H1 (cell line): Measurements from ENCODE around the gene NFATC1.

Experiments
- CEBPB ChIP-seq: IDR thresholded peaks from 2 replicates; pipeline ENCODE4 v1.6.1; 2012; ENCODE audit warnings: low read depth, low read length
- CTCF ChIP-seq, 3 experiments: IDR thresholded peaks; 1 replicate in 2 of 3; 2 replicates in 1 of 3; pipeline versions ENCODE4 v1.5.1 to v1.6.1; 2011; ENCODE audit warnings: low read length in 3 of 3, mild to moderate bottlenecking in 3 of 3, inconsistent platforms in 2 of 3, low read depth in 1 of 3, moderate library complexity in 1 of 3; ENCODE audit not compliant: insufficient read depth in 1 of 3; ENCODE audit errors: control extremely low read depth in 1 of 3
- EGR1 ChIP-seq: IDR thresholded peaks from 2 replicates; pipeline ENCODE4 v1.6.1; 2011; ENCODE audit warnings: low read depth, low read length, borderline replicate concordance
- EZH2 ChIP-seq: fragments of 200-600 bp; sonication (generic); IDR thresholded peaks from 2 replicates; pipeline ENCODE4 v1.7.1; 2012; ENCODE audit warnings: low read depth, mild to moderate bottlenecking, moderate library complexity, low read length, inconsistent platforms; ENCODE audit not compliant: severe bottlenecking
- HDAC2 ChIP-seq, 2 experiments: fragments of 300-600 bp in 1 of 2; sonication (generic) in 1 of 2; IDR thresholded peaks; 2 replicates each; pipeline ENCODE4 v1.6.1; 2011 to 2012; ENCODE audit warnings: low read depth in 2 of 2, low read length in 2 of 2, mild to moderate bottlenecking in 2 of 2, moderate library complexity in 2 of 2, borderline replicate concordance in 1 of 2, inconsistent platforms in 1 of 2
- JUND ChIP-seq: IDR thresholded peaks from 2 replicates; pipeline ENCODE4 v1.6.1; 2011; ENCODE audit warnings: mild to moderate bottlenecking, improper control_type of control experiment, low read length
- MAX ChIP-seq: IDR thresholded peaks from 2 replicates; pipeline ENCODE4 v1.6.1; 2012; ENCODE audit warnings: inconsistent platforms
- NRF1 ChIP-seq: IDR thresholded peaks from 2 replicates; pipeline ENCODE4 v1.6.1; 2011; ENCODE audit warnings: mild to moderate bottlenecking, low read depth, low read length, improper control_type of control experiment
- POLR2A ChIP-seq, 2 experiments: IDR thresholded peaks; 1 replicate in 1 of 2; 2 replicates in 1 of 2; pipeline ENCODE4 v1.6.1; 2011; ENCODE audit warnings: low read depth in 2 of 2, low read length in 2 of 2, mild to moderate bottlenecking in 2 of 2; ENCODE audit errors: control extremely low read depth in 1 of 2
- POLR2AphosphoS5 ChIP-seq: IDR thresholded peaks from 2 replicates; pipeline ENCODE4 v1.6.1; 2011; ENCODE audit warnings: low read depth, low read length
- SP1 ChIP-seq: IDR thresholded peaks from 2 replicates; pipeline ENCODE4 v1.6.1; 2011; ENCODE audit warnings: low read depth, low read length
- SRF ChIP-seq: IDR thresholded peaks from 2 replicates; pipeline ENCODE4 v1.6.1; 2011; ENCODE audit warnings: mild to moderate bottlenecking, low read depth, low read length, moderate library complexity

- TF ChIP-seq SP1 (no peak), EZH2 (no peak), CTCF (IDR thresholded peaks at IDR 0.05; ENCODE audit: control extremely low read depth in 1 of 3, insufficient read depth in 1 of 3, low read depth in 1 of 3, low read length in 3 of 3) (no peak), EGR1 (no peak), POLR2A (IDR thresholded peaks at IDR 0.05; ENCODE audit: control extremely low read depth in 1 of 2, low read depth in 2 of 2, low read length in 2 of 2) (no peak), MAX (no peak), SRF (no peak), CEBPB (no peak), HDAC2 (IDR thresholded peaks at IDR 0.05; ENCODE audit: borderline replicate concordance in 1 of 2, low read depth in 2 of 2, low read length in 2 of 2) (no peak), NRF1 (no peak), POLR2AphosphoS5 (no peak), JUND (no peak)
Measured at GRCh38 chr18:79416022-79416676, 20.4 kb downstream of the NFATC1 start.
